ENCODE measurements around the gene SKIC3.

The SKIC3 gene

DNA sequence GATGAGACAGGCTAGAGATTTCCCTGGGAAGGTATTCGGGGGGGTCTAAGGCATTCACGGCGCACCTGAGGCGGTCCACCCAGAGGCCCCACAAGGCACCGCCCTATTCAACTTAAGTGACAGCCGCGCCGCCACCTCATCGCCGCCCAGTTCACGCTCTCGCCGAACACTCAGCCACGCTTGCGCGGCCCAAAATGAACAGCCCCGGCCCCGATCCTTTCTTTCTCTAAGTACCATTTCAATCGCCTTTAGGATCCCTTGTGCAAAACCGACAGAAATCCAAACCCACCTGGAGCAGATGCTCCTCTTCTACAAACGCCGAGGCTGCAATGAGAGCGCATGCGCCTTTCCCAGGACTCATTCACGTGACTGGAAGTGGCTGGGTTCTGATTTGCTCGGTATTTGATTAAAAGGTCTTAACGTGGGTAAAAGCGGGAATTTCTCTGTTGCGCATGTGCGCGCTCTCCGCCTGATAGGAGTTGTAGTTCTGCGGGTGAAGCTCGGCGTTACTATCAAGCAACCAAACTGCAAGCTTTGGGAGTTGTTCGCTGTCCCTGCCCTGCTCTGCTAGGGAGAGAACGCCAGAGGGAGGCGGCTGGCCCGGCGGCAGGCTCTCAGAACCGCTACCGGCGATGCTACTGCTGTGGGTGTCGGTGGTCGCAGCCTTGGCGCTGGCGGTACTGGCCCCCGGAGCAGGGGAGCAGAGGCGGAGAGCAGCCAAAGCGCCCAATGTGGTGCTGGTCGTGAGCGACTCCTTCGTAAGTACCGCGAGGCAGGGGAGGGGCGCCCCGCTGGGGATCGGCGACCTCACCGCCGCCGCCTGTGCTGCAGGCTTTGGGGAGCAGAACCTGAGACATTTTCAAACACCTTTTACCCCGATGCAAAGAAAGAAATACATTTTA, at the start of gene SKIC3, which contains the start of gene ARSK:
SKIC3 (minus strand) TSS at position 331 of the 902 bp plus-strand sequence. CDS start 7,827 bp downstream, outside the sequence.
ARSK (plus strand) TSS at position 455 of the 902 bp plus-strand sequence; CDS start at position 633, 178 bp downstream.
- peak; percentile 98 for DNase-seq

DNA sequence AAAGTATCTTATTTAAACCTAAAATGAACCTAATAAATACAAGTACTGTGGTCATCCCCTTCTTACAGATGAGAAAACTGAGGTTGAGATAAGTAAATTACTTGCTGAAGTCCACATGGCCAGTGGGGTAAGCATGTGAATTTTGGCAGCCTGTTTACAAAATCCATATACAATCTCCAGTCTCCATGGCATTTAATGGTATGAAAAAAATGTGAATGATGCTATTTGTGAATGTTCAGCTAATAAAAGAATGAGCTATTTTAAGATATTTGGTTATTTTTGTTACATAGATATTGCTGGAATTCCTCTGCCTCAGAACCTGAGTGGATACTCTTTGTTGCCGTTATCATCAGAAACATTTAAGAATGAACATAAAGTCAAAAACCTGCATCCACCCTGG, 45.8 kb upstream of the SKIC3 start:
- DNase-seq = no peak

DNA sequence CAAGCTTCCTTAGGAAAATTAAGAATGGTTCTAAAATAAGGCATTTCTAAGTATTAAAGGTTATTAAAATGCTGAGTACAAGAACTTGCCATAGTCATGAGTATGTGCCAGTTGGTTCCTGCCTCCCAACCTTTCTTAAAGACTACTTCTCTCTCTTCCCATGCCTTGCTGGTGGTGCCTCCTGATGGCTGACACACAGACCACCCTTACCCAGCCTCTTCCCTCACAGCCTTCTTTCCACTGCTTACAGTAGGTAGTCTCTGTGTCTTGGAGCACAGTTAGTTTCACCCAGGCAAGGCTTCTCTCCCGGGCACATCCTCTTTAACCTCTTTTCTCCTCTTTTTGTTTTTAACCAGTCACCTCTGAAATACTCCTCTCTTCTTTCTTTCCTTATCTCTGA, 44.5 kb upstream of the SKIC3 start:
- no peak for DNase-seq

DNA sequence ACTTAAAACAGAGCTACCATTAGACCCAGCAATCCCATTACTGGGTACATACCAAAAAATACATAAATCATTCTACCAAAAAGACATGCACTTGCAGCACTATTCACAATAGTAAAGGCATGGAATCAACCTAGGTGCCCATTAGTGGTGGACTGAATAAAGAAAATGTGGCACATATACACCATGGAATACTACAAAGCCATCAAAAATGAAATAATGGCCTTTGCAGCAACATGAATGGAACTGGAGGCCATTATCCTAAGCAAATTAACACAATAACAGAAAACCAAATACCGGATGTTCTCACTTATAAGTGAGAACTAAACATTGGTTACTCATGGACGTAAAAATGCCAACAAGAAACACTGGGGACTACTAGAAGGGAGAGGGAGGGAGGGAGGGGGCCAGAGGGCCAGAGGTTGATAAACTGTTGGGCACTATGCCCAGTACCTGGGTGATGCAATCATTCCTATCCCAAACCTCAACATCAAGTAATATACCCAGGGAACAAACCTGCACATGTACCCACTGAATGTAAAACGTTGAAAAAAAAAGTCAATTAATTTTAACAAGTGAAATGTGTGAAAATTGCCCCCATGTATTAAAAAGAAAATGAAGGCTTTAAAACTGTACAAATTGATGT, 40.6 kb upstream of the SKIC3 start:
- DNase-seq = no peak

- no peak for DNase-seq
Observed at GRCh38 chr5:95591490-95591901, 36.7 kb upstream of the SKIC3 start.

DNA sequence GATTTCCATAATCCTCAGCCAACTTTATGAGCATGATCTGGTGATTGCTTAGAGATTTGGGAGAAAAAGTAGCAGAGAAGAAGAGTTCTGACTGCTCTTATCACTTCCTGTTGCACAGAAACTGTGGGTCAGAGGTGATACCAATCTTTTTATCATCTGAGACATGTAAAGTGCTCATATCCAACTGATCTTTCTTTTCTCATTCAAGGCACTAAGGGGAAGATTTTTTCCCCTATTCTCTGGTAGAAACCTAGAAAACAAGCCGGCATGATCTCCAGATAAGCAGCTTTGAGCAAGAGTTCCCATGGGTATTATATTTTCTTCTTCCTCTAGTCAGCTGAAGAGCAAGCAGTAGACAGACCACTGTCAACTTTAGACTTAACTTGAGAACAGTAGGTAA, 36.1 kb upstream of the SKIC3 start:
- no peak for DNase-seq

DNA sequence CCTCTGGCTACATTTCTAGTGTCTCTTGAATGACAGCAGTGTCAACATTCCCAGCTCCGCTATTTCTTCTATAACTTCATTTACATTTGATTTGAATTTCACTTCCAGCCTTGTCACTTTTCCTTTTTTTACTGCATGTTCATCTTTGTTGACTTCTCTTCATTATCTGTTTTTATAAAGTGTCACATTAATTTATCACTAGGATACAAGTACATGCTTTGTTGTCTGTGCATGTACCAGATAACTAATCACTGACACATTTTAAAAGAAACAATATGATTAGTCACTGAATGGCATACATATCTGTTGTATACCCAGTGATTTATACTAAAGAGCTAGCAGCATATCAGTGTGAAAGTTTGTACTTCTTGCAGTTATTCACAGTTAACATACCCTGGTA, 29.2 kb upstream of the SKIC3 start:
- no peak for DNase-seq

DNA sequence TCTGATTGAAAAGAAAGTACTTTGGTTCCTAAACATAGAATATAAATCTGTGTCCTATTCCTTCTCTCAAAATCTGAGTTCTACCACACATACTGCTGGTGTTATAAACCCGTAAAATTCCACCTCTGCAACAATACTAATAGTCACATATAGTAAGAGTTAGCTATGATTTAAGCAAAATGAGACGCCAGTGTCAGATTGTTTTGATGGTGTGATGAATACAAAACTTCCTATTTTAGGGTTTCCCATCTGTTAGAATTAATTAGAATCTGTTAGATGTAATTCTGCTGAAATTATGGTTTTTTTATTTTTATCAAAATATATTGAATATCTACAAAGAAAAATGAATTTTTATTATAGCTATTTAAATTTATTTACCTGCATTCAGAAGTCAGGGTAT, 26.8 kb upstream of the SKIC3 start:
- no peak for DNase-seq

DNA sequence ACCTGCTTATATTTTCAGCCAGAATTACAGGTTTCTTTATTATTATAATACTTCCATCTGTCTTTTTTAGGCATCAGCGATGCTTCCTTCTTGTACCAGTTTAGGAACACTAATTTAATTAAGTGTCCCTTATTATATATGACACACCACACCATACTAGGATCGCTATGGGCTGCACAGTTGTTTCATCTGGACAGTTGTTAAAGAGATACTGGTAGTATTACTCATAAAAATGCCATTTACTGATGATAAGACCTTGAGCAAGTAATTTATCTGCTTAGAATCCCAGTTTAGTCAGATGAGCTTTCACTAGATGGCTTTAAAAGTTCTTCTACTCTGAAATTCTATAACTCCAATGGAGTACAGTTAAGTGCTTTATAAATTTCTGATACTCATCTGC, 17.2 kb upstream of the SKIC3 start:
- DNase-seq = no peak

DNA sequence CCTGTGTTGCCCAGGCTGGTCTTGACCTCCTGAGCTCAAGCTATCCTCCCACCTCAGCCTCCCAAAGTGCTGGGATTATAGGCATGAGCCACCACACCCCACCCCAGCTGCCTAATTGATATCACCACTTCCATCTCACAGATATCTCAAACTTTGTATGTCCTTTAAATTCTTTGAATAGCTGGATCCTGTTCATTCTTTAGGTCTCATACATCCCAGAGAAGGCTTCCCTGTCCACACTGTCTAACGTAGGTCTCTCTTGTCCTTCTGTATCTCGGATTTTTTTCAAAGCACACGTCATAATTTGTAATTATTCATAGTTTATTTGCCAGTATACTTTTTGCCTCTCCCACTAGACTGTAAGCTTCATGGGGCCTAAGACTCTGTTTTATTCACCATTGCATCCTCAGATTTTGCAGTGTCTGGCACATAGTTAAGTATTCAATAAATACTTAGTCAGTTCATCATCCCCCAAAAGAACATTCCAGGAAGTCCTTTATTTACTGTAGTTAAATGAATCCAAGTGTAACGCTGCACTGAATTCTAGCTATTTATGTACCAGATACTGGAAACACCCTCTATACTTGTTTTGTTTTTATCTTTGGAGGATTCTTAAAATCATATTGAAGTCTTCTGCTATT, 10.6 kb upstream of the SKIC3 start:
- DNase-seq = no peak

- DNase-seq = peak; percentile 30
Observed at GRCh38 chr5:95564450-95564849, 9.7 kb upstream of the SKIC3 start.

- DNase-seq = no peak
Observed at GRCh38 chr5:95563367-95563766, 8.6 kb upstream of the SKIC3 start.

- DNase-seq = no peak
Observed at GRCh38 chr5:95562282-95562681, 7.5 kb upstream of the SKIC3 start.

- DNase-seq = no peak
Observed at GRCh38 chr5:95557841-95558240, 3.1 kb upstream of the SKIC3 start.

DNA sequence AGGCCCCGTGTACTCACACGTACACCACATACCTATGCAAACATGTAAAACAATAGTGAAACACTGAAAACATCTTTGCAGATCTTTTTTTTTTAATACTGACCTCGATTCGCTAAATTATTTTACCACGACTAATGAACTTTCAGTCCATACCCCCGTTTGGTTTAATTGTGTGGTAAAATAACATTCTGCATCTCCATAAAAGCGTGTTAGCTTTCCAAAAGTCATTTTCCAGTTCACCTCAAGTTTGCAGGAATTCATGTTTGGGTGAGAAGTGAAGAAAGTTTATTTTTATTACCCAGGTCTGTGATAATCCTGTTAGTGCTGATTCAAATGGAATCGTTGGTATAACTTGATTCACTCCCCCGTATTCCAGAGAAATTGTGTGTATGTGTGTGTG, 776 bp upstream of the SKIC3 start:
- no peak for DNase-seq

GRCh38 chr5:95554331-95554646, 488 bp downstream of the SKIC3 start:
- peak; percentile 45 for DNase-seq

DNA sequence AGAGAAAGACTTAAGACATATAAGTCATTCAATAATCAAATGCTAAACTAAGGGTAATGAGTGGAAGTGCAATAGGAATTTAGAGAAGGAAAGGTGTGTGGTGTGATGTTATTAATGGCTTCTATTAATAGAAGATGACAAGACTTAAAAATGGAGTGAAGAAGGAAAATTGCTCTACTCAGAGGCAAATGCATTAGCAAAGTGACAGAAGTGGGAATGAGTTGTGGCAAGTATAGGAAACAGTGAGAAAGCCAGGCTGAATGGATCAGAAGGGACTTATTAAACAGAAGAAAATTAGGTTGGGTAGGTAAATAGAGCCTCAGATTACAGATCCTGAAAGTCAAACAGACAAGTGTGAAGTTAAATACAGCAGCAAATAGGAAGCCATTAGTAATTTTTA, 5.7 kb downstream of the SKIC3 start:
- no peak for DNase-seq

GRCh38 chr5:95543017-95543705, 11.6 kb downstream of the SKIC3 start:
- DNase-seq = no peak

GRCh38 chr5:95537501-95537900, 17.3 kb downstream of the SKIC3 start:
- no peak for DNase-seq

DNA sequence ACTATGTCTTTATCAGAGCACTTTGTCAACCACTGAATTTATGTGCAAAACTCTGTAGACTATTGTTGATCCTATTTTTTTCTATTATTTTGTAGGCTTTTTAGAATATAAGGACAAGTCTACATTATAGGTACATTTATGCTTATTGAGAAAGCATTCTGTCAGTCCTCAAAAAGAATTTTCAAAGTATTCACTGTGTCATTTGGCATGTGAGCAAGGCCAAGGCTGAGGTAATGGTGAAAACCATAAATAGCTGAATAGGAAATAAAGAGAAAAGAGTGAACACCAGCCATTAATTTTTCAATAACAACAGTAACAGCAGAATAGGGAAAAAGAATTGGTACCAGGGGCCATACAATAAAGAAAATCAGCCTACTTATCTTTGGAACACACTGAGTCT, 21.0 kb downstream of the SKIC3 start:
- no peak for DNase-seq

DNA sequence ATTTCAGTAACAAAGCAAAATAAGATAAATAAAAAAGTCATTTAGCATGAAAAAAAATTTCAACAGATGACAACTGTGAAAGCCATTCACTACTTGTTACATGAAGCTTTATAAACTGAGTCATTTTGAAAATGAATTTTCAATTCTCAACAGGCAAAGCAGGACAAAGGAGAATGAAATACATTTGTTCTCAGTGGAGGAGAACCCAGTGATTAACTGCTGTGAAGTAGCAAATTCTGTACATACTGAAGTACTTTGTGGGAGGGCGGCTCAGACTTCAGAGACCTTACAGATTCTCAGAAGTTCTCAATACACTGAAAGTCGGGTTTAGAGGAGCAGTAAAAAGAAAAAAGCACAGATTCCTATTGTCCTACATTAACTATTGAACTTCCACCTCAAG, 21.7 kb downstream of the SKIC3 start:
- DNase-seq = no peak

GRCh38 chr5:95532415-95532814, 22.4 kb downstream of the SKIC3 start:
- no peak for DNase-seq

DNA sequence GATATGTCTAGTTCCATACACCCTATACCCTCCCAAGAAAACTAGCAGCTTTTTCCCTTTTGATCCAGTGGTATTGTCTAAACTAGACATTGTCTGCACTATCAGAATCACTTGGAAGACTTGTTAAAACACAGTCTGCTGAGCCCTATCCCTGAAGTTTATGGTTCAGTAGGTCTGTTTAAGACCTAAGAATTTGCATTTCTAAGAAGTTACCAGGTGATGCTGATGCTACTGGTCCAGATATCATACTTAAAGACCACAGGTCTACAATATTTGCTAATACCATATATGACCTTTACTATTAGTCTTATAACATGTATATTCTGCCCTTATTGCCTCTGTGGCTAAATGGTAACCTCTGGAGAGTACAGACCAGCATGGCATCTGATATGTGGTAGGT, 23.3 kb downstream of the SKIC3 start:
- DNase-seq = no peak
